K562 treated with DMSO at 1 percent for 48 hours (cell line): ENCODE results near the gene YPEL1. TPM values are rescaled to one million over a fixed set of nuclear protein-coding genes. Genes with fewer than 3 reads are reported as not detected.

Source experiments
- total RNA-seq: library from RNA; unstranded; fragments of 300-600 nt; gene quantifications from 2 replicates; pipeline ENCODE4 v1.2.3, GENCODE V29; 2022; ENCODE audit warnings: low replicate concordance; ENCODE audit errors: extremely low read depth

YPEL1 gene, protein sequence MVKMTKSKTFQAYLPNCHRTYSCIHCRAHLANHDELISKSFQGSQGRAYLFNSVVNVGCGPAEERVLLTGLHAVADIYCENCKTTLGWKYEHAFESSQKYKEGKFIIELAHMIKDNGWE
- total RNA-seq = not detected in 2 replicates

DNA sequence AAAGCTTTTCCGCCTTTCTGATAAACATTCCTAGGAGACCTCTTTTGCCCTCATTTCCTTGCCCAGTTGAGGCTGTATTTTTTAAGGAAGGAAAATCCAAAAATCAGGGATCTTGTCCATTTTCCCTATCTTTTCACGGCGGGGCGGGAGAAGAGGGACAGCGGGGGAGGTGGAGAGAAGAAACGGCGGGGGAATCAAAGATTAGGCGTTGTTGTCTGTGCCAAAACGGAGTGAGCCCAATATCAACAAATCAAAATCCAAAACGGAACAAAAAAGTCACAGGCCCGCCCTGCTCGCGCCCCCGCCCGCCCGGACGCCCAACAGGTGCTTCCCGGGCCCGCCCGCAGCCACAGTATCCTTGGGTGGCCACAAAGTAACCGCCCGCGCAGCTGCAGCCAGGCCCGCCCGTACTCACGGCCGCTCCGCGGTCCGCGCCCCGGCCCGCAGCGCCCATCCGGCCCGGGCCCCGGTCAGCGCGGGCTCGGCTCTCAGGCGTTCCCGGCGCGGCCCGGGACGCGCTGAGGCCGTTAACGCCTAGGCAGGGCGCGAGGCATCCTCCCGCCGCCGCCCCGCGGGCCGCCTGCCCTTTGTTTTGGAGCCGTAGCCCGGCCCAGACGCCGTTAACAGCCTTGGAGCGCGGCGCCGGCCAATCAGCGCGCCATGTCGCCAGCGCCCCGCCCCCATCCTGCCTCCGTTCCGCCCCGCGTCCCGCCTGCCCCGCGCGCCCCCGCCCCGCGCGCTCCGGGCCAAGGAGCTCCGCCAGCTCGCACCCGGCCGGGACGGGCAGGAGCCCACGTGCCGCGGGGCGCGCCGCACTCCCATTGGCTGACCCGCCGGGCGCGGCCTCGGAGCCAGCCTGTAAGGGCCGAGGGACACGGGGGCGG, at the start of gene YPEL1:
TSS of gene YPEL1 (minus strand) at position 595 of the 884 bp plus-strand sequence. CDS start 25,050 bp downstream, outside the sequence.

Other genes with a start within 250 kb of the YPEL1 start
- not detected in 2 replicates for gene RIMBP3C, start 184.3 kb downstream of the YPEL1 start, total RNA-seq
- not detected in 2 replicates for gene UBE2L3, start 168.1 kb downstream of the YPEL1 start, total RNA-seq
- 625 and 793 TPM in 2 replicates for gene YDJC, start 105.8 kb downstream of the YPEL1 start, total RNA-seq
- not detected in 2 replicates for gene CCDC116, start 103.0 kb downstream of the YPEL1 start, total RNA-seq
- 1,054 TPM in 1 of 2 replicates, not detected in the other for gene SDF2L1, start 93.5 kb downstream of the YPEL1 start, total RNA-seq
- gene PPIL2, start 69.8 kb downstream of the YPEL1 start, total RNA-seq = 96.2 TPM in 1 of 2 replicates, not detected in the other
- gene MAPK1, start 131.9 kb upstream of the YPEL1 start, total RNA-seq = 72.2 and 1,940 TPM in 2 replicates
- gene PPM1F, start 217.1 kb upstream of the YPEL1 start, total RNA-seq = 68.9 TPM in 1 of 2 replicates, not detected in the other
- gene TOP3B, start 247.0 kb upstream of the YPEL1 start, total RNA-seq = 250 TPM in 1 of 2 replicates, not detected in the other